Measurements from ENCODE around the gene PRKCA.

Gene PRKCA

DNA sequence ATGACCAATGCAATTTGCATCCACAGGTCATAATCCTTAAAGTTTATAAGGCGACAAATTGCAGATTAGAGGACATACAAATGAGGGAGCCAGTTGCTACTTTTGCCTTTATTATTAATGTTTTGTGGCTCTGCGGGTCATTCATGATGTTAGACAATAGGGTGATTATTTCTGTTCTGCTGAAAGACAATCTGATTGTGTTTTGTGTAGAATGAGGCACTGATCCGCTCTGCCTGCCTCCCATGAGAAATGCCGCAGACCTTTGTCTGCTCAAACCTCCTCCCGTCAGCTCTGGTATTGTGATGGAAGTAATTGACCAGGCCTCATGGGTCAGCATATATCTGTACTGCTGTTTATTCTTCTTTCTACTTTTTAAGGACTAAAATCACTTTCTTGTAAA is 224.9 kb downstream of the PRKCA start:
- no peak for FAIRE-seq
- DNase-seq (ENCODE audit: insufficient read length, low spot score): no peak

DNA sequence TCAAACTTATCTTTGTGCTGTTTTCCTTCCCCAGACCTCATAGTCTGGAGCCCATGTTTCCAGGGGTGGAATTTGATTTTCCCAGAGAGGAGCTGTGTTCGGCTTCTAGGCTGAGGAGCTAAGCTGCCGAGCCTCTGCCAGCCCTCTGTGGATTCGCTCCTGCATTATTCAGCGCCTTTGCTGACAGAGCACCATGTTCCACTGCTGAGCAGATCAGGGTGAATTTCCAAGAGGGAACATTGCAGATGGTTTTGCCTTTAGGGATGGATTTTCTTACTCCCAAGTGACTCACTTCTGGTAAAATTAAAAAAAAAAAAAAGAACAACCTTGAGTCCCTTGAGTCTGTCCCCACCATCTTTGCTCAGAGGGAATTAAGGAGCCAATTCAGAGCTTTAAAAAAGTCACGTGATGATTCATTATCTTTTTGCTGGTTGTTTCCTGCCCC is 229.5 kb downstream of the PRKCA start:
- FAIRE-seq (no peak), DNase-seq (ENCODE audit: insufficient read length, low spot score) (no peak)

GRCh38 chr17:66533572-66533971 is 231.2 kb downstream of the PRKCA start:
- FAIRE-seq (no peak), DNase-seq (ENCODE audit: insufficient read length, low spot score) (no peak)

DNA sequence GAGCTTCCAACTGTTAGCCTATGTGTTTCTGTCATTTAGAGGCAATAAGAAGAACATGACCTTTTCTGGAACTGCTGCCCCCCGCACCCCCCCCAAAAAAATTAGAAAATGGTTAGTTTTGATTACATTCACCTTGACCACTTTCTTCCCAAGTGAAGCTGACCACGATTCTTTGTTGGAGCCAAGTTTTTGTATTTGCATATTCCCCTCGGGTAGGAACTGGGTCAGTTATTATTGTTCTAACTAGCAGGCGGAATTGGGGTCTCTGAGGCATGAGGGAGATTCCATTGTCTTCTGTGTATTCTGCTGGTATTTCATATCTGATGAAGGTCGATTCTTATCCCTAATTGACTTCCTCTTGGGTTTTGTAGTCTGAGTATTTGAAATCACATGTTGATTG is 231.6 kb downstream of the PRKCA start:
- FAIRE-seq (no peak), DNase-seq (ENCODE audit: insufficient read length, low spot score) (no peak)

GRCh38 chr17:66535611-66536010 is 233.2 kb downstream of the PRKCA start:
- DNase-seq (ENCODE audit: insufficient read length, low spot score) (no peak), FAIRE-seq (no peak)

- DNase-seq (ENCODE audit: insufficient read length, low spot score) (no peak), FAIRE-seq (no peak)
Observed at GRCh38 chr17:66537502-66537901, 235.1 kb downstream of the PRKCA start.

DNA sequence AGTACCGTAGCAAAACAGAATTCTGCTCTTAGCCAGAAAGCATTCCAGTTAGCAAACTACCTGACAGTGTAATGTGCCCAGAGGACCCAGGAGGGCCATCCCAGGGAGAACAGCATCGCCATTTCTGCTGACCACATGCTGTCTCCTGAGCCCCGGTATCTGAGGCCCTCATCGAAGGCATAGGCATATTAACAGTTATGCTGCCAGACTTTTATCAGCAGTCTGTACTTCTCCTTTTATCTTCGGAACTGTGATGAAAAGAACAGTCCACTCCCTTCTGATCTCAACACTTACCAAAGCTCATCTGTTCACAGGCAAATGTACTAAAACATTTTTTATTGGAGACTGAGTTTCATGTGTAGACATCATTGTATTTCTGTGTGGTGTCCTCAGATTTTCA is 236.4 kb downstream of the PRKCA start:
- DNase-seq (ENCODE audit: insufficient read length, low spot score) (no peak), FAIRE-seq (no peak)

DNA sequence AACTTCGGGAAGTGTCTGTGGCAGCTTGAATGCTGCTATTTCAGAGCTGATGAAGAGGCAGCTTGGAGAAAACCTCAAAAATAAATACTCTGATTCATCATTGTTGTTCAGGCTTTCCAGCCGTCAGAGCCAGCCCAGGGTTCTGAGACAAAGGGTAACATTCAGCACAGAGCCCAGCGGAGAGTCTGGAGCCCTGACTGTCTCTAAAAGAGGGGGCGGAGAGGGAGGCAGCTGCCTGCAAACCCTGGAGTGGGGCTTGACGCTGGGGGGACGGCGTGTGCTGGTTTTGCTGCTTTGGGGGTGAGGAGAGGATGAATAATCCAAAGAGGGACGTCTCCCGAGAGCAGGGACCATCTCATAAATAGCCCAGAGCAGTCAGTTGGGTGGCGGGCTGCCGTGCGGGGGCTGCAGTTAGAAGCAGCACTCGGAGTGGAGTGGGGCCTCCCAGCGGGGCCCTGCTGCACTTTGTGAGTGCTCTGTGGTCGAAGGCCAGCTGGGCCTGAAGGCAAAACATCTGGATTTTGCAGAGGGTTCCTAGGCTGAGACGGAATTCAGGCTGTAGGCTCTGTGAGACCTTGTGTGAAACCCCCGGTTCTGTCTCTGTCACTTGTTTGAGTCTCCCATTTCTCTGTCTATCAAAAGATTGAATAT is 237.8 kb downstream of the PRKCA start:
- no peak for DNase-seq (ENCODE audit: insufficient read length, low spot score)
- FAIRE-seq: no peak

GRCh38 chr17:66541461-66542128 is 239.2 kb downstream of the PRKCA start:
- FAIRE-seq: peak; percentile 37
- DNase-seq (ENCODE audit: insufficient read length, low spot score): peak; percentile 23

- DNase-seq (ENCODE audit: insufficient read length, low spot score): peak; percentile 60
- no peak for FAIRE-seq
Observed at GRCh38 chr17:66542129-66542966, 239.9 kb downstream of the PRKCA start.

GRCh38 chr17:66542967-66543520 is 240.6 kb downstream of the PRKCA start:
- DNase-seq (ENCODE audit: insufficient read length, low spot score): no peak
- no peak for FAIRE-seq

DNA sequence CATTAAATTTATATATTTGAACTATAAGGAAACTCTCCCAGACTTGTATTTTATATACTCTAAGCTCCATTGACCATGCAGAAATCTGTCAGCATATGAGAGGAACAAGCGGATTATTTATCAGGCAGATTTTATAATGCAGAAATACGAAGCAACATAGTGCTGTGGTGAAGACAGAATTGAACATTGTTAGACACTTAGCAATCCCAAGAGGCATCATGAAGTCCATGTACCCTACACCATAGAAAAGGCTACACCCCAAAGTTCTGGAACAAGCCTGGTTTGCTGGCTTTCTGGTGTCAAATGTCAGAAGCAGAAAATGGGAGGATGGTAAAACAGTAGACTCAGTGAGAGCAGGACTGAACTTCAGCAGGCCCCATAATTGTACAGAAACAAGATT is 241.1 kb downstream of the PRKCA start:
- FAIRE-seq (no peak), DNase-seq (ENCODE audit: insufficient read length, low spot score) (no peak)

- FAIRE-seq (no peak), DNase-seq (ENCODE audit: insufficient read length, low spot score) (no peak)
Observed at GRCh38 chr17:66545918-66546317, 243.5 kb downstream of the PRKCA start.

- FAIRE-seq: no peak
- no peak for DNase-seq (ENCODE audit: insufficient read length, low spot score)
Observed at GRCh38 chr17:66547151-66547865, 244.9 kb downstream of the PRKCA start.

DNA sequence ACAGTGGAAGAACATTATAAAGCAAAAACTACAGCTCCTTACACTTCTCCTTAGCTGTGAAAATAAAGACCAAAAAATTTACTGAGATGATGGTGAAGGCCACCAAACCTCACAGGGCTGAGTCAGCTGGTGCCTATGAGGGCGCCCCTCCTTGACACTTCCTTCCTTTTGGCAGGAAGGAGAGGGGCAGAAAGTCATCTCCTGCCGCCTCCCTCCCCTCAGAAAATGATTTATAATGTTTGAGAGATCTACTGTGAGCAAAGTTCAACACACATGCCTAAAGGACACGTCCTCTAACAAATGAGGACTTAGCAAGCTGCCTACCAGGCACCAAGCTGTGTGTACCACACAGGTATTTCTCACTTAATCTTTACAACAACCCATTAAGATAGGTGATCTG is 245.7 kb downstream of the PRKCA start:
- DNase-seq (ENCODE audit: insufficient read length, low spot score): no peak
- FAIRE-seq: no peak

DNA sequence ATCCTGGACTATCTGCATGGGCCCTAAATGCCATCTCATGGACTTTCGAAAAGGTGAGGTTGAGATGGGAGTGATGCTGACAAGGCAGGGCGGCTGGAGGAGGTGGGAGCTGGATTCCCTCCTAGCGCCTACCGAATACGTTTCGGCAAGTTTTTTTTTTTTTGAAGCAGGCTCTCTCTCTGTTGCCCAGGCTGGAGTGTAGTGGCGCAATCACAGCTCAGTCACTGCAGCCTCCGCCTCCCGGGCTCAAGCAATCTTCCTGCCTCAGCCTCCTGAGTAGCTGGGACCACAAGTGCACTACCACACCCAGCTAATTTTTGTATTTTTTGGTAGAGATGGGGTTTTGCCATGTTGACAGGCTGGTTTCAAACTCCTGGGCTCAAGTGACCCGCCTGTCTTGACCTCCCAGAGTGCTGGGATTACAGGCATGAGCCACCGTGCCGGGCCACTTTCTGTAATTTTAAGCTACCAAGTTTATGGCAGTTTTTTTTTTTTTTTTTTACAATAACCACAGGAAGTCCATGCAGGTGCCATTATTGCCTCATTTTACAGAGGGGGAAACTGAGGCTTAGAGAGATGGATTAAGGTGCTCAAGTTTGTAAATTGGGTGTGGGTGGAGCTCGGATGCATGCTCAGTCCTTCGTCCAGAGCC is 246.4 kb downstream of the PRKCA start:
- no peak for FAIRE-seq
- no peak for DNase-seq (ENCODE audit: insufficient read length, low spot score)

GRCh38 chr17:66549311-66549704 is 246.9 kb downstream of the PRKCA start:
- FAIRE-seq (no peak), DNase-seq (ENCODE audit: insufficient read length, low spot score) (no peak)

GRCh38 chr17:66549731-66550207 is 247.4 kb downstream of the PRKCA start:
- FAIRE-seq (no peak), DNase-seq (ENCODE audit: insufficient read length, low spot score) (no peak)

DNA sequence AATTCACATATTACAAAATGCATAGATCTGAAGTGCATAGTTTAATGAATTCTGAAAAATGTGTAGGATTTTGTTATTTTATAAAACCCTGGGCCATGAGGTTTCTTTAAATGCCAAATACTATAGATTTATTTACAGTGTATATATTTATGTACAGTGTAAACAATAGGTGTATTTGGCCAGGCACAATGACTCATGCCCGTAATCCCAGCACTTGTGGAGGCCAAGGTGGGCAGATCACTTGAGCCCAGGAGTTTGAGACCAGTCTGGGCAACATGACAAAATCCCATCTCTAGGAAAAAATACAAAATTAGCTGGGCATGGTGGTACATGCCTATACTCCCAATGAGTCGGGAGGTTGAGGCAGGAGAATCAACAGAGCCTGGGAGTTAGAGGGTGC is 249.4 kb downstream of the PRKCA start:
- FAIRE-seq (no peak), DNase-seq (ENCODE audit: insufficient read length, low spot score) (no peak)

- no peak for FAIRE-seq
Observed at GRCh38 chr17:66552371-66552770, 250.0 kb downstream of the PRKCA start.

More at GRCh38 chr17:66552371-66552770, 250.0 kb downstream of the PRKCA start:
- DNase-seq (ENCODE audit: insufficient read length, low spot score): no peak
